ENCODE results near the gene BAHD1. TPM values are rescaled to one million over a fixed set of nuclear protein-coding genes. Genes with fewer than 3 reads are reported as not detected.
A peak's percentile ranks its signal among the peaks of the same experiment; 100 is the strongest.

Gene BAHD1
- total and polyA plus RNA-seq, 4 experiments from 2014 or later, result 1.5 to 49.2 (median 25.8) TPM

- H3K36me3 Mint-ChIP-seq, result no peaks in the 10 kb centered on the region
These were observed 72.9 kb downstream of the BAHD1 start for GRCh38 chr15:40513609-40514008.

GRCh38 chr15:40516322-40516721 lies 75.6 kb downstream of the BAHD1 start:
- Histone ChIP-seq H3K4me3 (ENCODE audit: low read length in 2 of 2) (no peak overlapping the region), H3K4me1 (ENCODE audit: insufficient read depth, low read length) (peaks cover 9% of the 10 kb centered on the region), H3K27ac (ENCODE audit: low read depth, low read length) (no peak overlapping the region), H3K27me3 (ENCODE audit: insufficient read depth, low read length) (peaks cover 10% of the 10 kb centered on the region), H3K36me3 (ENCODE audit: insufficient read depth, low read length) (no peaks in the 10 kb centered on the region), H3K9me3 (ENCODE audit: control insufficient read depth in 1 of 2, low read length in 2 of 2) (no peaks in the 10 kb centered on the region)
- no peaks in the 10 kb centered on the region for H3K9me3 Mint-ChIP-seq
- ChIA-PET CTCF (ENCODE audit: partially characterized antibody) (interaction anchor here (0.5 kb wide), 1 partner anchor 68 kb away, joined by 3 read pairs; no protein-coding TSS in a partner anchor), POLR2A (ENCODE audit: partially characterized antibody) (no interaction called here)
- no peak overlapping the region for H3K27ac Mint-ChIP-seq
- DNase-seq, result no peak
- intact Hi-C loops (cut with micrococcal nuclease), result loop anchor here (5.0 kb wide), 1 partner anchor 376 kb away; the partner anchor contains the start of gene VPS18
- H3K36me3 Mint-ChIP-seq, result no peaks in the 10 kb centered on the region
- H3K4me1 Mint-ChIP-seq, result peaks cover 6 to 13% (median 8%) of the 10 kb centered on the region in 4 donors
- H3K27me3 Mint-ChIP-seq, result peaks cover 17 to 20% of the 10 kb centered on the region in 2 donors
- no peak overlapping the region for H3K4me3 Mint-ChIP-seq

More at GRCh38 chr15:40513609-40514008, 72.9 kb downstream of the BAHD1 start:
- Mint-ChIP-seq H3K4me3 (peak overlapping the region in 1 of 8 donors; percentile 52), H3K27me3 (peaks cover 28 to 34% of the 10 kb centered on the region in 2 donors), H3K9me3 (no peaks in the 10 kb centered on the region), H3K4me1 (peaks cover 9 to 19% (median 12%) of the 10 kb centered on the region in 4 donors), H3K27ac (no peak overlapping the region)
- no peak overlapping the region for H3K4me3 ChIP-seq (ENCODE audit: low read length in 2 of 2)
- POLR2A ChIA-PET (ENCODE audit: partially characterized antibody), result no interaction called here
- H3K4me1 ChIP-seq (ENCODE audit: insufficient read depth, low read length), result peaks cover 16% of the 10 kb centered on the region
- H3K36me3 ChIP-seq (ENCODE audit: insufficient read depth, low read length), result no peaks in the 10 kb centered on the region
- DNase-seq, result no peak
- no peaks in the 10 kb centered on the region for H3K9me3 ChIP-seq (ENCODE audit: control insufficient read depth in 1 of 2, low read length in 2 of 2)
- CTCF ChIA-PET (ENCODE audit: partially characterized antibody), result no interaction called here
- no peak overlapping the region for H3K27ac ChIP-seq (ENCODE audit: low read depth, low read length)
- peaks cover 26% of the 10 kb centered on the region for H3K27me3 ChIP-seq (ENCODE audit: insufficient read depth, low read length)
- intact Hi-C loops (cut with micrococcal nuclease), result no loop called here

Other genes starting within 250 kb of the BAHD1 start
- gene PAK6, start 201.9 kb upstream of the BAHD1 start, total RNA-seq, result under 1 TPM in 1 of 2 experiments, not detected in 1; 0.67 TPM
- gene PAK6, start 201.9 kb upstream of the BAHD1 start, polyA plus RNA-seq, result 1 to 10 TPM in 1 of 2 donors, under 1 TPM in 1; 0.53 to 1.7 TPM
- not detected for gene ANKRD63, start 157.9 kb upstream of the BAHD1 start, total RNA-seq
- gene ANKRD63, start 157.9 kb upstream of the BAHD1 start, polyA plus RNA-seq, result not detected
- 100 to 1,000 TPM; 211 to 219 TPM for gene PLCB2, start 133.0 kb upstream of the BAHD1 start, total RNA-seq
- 10 to 100 TPM; 22.6 to 37.5 TPM for gene PLCB2, start 133.0 kb upstream of the BAHD1 start, polyA plus RNA-seq
- 1 to 10 TPM; 7.2 to 7.5 TPM for gene INAFM2, start 117.3 kb upstream of the BAHD1 start, total RNA-seq
- gene INAFM2, start 117.3 kb upstream of the BAHD1 start, polyA plus RNA-seq, result 1 to 10 TPM in 1 of 2 donors, under 1 TPM in 1; 0.08 to 2.8 TPM
- gene CCDC9B, start 100.0 kb upstream of the BAHD1 start, total RNA-seq, result 1 to 10 TPM; 2.6 to 5.1 TPM
- under 1 TPM in 1 of 2 donors, not detected in 1; 0.53 TPM for gene CCDC9B, start 100.0 kb upstream of the BAHD1 start, polyA plus RNA-seq
- gene PHGR1, start 89.9 kb upstream of the BAHD1 start, total RNA-seq, result not detected
- gene PHGR1, start 89.9 kb upstream of the BAHD1 start, polyA plus RNA-seq, result not detected
- gene DISP2, start 82.7 kb upstream of the BAHD1 start, total RNA-seq, result under 1 TPM; 0.03 to 0.23 TPM
- gene DISP2, start 82.7 kb upstream of the BAHD1 start, polyA plus RNA-seq, result under 1 TPM in 1 of 2 donors, not detected in 1; 0.05 TPM
- gene KNSTRN, start 58.2 kb upstream of the BAHD1 start, total RNA-seq, result 1 to 10 TPM; 6.8 to 8.8 TPM
- gene KNSTRN, start 58.2 kb upstream of the BAHD1 start, polyA plus RNA-seq, result 1 to 10 TPM; 1.0 to 2.5 TPM
- gene IVD, start 35.2 kb upstream of the BAHD1 start, total RNA-seq, result 10 to 100 TPM; 56.4 to 62.2 TPM
- gene IVD, start 35.2 kb upstream of the BAHD1 start, polyA plus RNA-seq, result 10 to 100 TPM; 25.7 to 26.8 TPM
- gene CHST14, start 30.0 kb downstream of the BAHD1 start, total RNA-seq, result 10 to 100 TPM in 1 of 2 experiments, 1 to 10 TPM in 1; 9.1 to 10.5 TPM
- gene CHST14, start 30.0 kb downstream of the BAHD1 start, polyA plus RNA-seq, result 1 to 10 TPM in 1 of 2 donors, under 1 TPM in 1; 0.64 to 1.5 TPM
- gene CCDC32, start 124.1 kb downstream of the BAHD1 start, total RNA-seq, result 10 to 100 TPM; 31.7 to 32.4 TPM
- gene CCDC32, start 124.1 kb downstream of the BAHD1 start, polyA plus RNA-seq, result 10 to 100 TPM; 41.9 to 49.3 TPM
- 10 to 100 TPM; 13.6 to 15.1 TPM for gene RPUSD2, start 128.3 kb downstream of the BAHD1 start, total RNA-seq
- gene RPUSD2, start 128.3 kb downstream of the BAHD1 start, polyA plus RNA-seq, result 10 to 100 TPM; 19.4 to 25.0 TPM
- gene KNL1, start 153.3 kb downstream of the BAHD1 start, total RNA-seq, result 1 to 10 TPM in 1 of 2 experiments, under 1 TPM in 1; 0.99 to 1.2 TPM
- under 1 TPM in 1 of 2 donors, not detected in 1; 0.10 TPM for gene KNL1, start 153.3 kb downstream of the BAHD1 start, polyA plus RNA-seq

Data from CD4-positive, alpha-beta memory T cell (primary cell).